ENCODE results near the gene JMJD8. TPM values are rescaled to one million over a fixed set of nuclear protein-coding genes. Genes with fewer than 3 reads are reported as not detected.

Gene JMJD8
- total RNA-seq, 1 donor from 2014 or later, result 46.1 TPM

GRCh38 chr16:723695-724094 lies 39.6 kb upstream of the JMJD8 start:
- Mint-ChIP-seq H3K4me1 (peaks cover 10% of the 10 kb centered on the region), H3K27me3 (ENCODE audit: low read depth) (peaks cover 18% of the 10 kb centered on the region), H3K27ac (no peak overlapping the region), H3K9me3 (no peaks in the 10 kb centered on the region), H3K36me3 (no peaks in the 10 kb centered on the region), H3K4me3 (no peak overlapping the region)
- TF ChIP-seq CTCF (IDR thresholded peaks at IDR 0.05; ENCODE audit: unreplicated experiment), result no peak
- no peak for DNase-seq (ENCODE audit: low spot score in 2 of 2, unreplicated experiment in 2 of 2)

GRCh38 chr16:722835-723633 lies 38.9 kb upstream of the JMJD8 start:
- Mint-ChIP-seq H3K27me3 (ENCODE audit: low read depth) (peaks cover 16% of the 10 kb centered on the region), H3K4me1 (peaks cover 10% of the 10 kb centered on the region), H3K9me3 (no peaks in the 10 kb centered on the region), H3K27ac (no peak overlapping the region), H3K4me3 (peak overlapping the region; percentile 26), H3K36me3 (no peaks in the 10 kb centered on the region)
- TF ChIP-seq CTCF (IDR thresholded peaks at IDR 0.05; ENCODE audit: unreplicated experiment), result no peak
- no peak for DNase-seq (ENCODE audit: low spot score in 2 of 2, unreplicated experiment in 2 of 2)

- Mint-ChIP-seq H3K4me1 (peaks cover 10% of the 10 kb centered on the region), H3K27me3 (ENCODE audit: low read depth) (peaks cover 18% of the 10 kb centered on the region)
- no peak for DNase-seq (ENCODE audit: low spot score in 2 of 2, unreplicated experiment in 2 of 2)
Measured at GRCh38 chr16:721765-722540, 37.8 kb upstream of the JMJD8 start.

GRCh38 chr16:720990-721764 lies 37.0 kb upstream of the JMJD8 start, which contains the start of gene ANTKMT:
Gene ANTKMT, plus strand, starts transcription at chr16:721146. Its CDS starts 129 bp downstream, at chr16:721275.
- peak within 1 kb of the TSS; percentile 92 for H3K27ac Mint-ChIP-seq
- TF ChIP-seq CTCF (IDR thresholded peaks at IDR 0.05; ENCODE audit: unreplicated experiment), result no peak
- peak within 1 kb of the TSS; percentile 77 for H3K4me3 Mint-ChIP-seq
- peaks cover 21% of the 10 kb centered on the region for H3K27me3 Mint-ChIP-seq (ENCODE audit: low read depth)
- peaks cover 10% of the 10 kb centered on the region for H3K4me1 Mint-ChIP-seq
- DNase-seq (ENCODE audit: low spot score in 2 of 2, unreplicated experiment in 2 of 2), result peak; percentile 80 to 84
- no peaks in the 10 kb centered on the region for H3K9me3 Mint-ChIP-seq
- no peaks in the 10 kb centered on the region for H3K36me3 Mint-ChIP-seq

More at GRCh38 chr16:721765-722540, 37.8 kb upstream of the JMJD8 start:
- no peak for TF ChIP-seq CTCF (IDR thresholded peaks at IDR 0.05; ENCODE audit: unreplicated experiment)
- no peak overlapping the region for H3K27ac Mint-ChIP-seq
- H3K9me3 Mint-ChIP-seq, result no peaks in the 10 kb centered on the region
- H3K36me3 Mint-ChIP-seq, result no peaks in the 10 kb centered on the region
- H3K4me3 Mint-ChIP-seq, result peak overlapping the region; percentile 40

GRCh38 chr16:720447-720989 lies 36.4 kb upstream of the JMJD8 start:
- peak overlapping the region; percentile 92 for H3K27ac Mint-ChIP-seq
- no peak for TF ChIP-seq CTCF (IDR thresholded peaks at IDR 0.05; ENCODE audit: unreplicated experiment)
- H3K36me3 Mint-ChIP-seq, result no peaks in the 10 kb centered on the region
- peaks cover 19% of the 10 kb centered on the region for H3K27me3 Mint-ChIP-seq (ENCODE audit: low read depth)
- no peak for DNase-seq (ENCODE audit: low spot score in 2 of 2, unreplicated experiment in 2 of 2)
- peaks cover 13% of the 10 kb centered on the region for H3K4me1 Mint-ChIP-seq
- no peaks in the 10 kb centered on the region for H3K9me3 Mint-ChIP-seq
- H3K4me3 Mint-ChIP-seq, result peak overlapping the region; percentile 77

All from mesothelial cell of epicardium (in vitro differentiated cells).